ENCODE measurements around the gene DAB1.

DAB1 gene

GRCh38 chr1:57024855-57025254, 399.0 kb downstream of the DAB1 start:
- no peak for DNase-seq (ENCODE audit: low read depth in 2 of 2)

DNA sequence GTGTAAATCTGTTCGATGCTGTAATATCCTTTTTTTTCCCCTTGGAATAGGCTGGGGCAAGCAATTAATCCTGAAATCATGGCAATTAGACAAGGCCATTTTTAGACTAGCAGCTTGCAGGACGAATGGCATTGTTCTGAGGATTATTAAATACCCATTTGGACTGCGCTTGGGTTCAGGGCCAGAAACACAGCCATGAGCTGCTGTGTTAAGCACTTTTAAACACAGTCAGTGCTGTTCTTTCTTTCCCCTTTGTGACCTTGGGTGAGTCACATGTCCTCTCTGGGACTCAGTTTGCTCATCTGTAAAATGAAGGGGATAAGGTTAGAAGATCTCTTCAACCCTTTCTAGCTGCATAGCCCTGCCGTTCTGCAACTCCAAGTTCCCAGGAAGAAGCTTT, 399.4 kb downstream of the DAB1 start:
- no peak for DNase-seq (ENCODE audit: low read depth in 2 of 2)

DNA sequence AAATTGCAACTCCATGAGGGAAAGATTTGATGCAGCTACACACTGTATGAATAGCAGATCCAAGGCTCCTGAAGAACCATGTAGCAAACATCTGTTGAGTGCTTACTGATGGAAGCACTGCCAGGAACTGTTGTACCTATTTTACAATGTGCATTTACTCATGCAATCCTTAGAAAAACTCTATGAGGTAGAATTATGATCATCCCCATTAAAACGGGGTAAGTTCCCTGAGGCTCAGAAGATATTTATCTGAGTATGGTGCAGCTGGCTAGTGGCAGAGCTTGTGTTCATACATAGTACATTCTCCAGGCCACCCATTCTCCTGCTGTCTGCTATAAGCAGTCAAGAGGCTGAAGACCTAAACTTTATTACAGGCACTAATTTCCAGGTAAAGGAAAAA, 403.6 kb downstream of the DAB1 start:
- no peak for DNase-seq (ENCODE audit: low read depth in 2 of 2)

GRCh38 chr1:57019236-57019839, 404.5 kb downstream of the DAB1 start:
- no peak for DNase-seq (ENCODE audit: low read depth in 2 of 2)

- DNase-seq (ENCODE audit: low read depth in 2 of 2), result no peak
Observed at GRCh38 chr1:57018119-57018518, 405.7 kb downstream of the DAB1 start.

- DNase-seq (ENCODE audit: low read depth in 2 of 2), result no peak
Observed at GRCh38 chr1:57017717-57018116, 406.1 kb downstream of the DAB1 start.

DNA sequence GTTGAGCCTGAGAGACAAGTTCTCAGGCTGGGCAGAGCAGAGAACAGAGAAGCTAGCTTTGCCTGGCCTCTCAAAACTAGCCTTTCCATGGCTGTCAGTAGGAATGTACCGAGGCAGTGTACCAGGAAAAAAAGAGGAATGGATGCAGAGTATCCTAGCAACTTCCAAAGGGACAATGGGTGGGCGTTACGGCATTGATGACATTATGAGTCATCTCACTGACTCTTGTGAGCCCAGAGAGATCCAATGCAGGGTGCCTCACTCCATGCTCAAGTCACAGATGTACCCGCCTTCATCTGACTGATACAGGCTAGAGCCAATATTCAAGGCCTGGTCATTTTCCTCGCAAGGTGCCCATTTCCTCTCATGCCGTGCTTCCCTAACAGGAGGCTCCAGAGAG, 406.7 kb downstream of the DAB1 start:
- no peak for DNase-seq (ENCODE audit: low read depth in 2 of 2)

DNA sequence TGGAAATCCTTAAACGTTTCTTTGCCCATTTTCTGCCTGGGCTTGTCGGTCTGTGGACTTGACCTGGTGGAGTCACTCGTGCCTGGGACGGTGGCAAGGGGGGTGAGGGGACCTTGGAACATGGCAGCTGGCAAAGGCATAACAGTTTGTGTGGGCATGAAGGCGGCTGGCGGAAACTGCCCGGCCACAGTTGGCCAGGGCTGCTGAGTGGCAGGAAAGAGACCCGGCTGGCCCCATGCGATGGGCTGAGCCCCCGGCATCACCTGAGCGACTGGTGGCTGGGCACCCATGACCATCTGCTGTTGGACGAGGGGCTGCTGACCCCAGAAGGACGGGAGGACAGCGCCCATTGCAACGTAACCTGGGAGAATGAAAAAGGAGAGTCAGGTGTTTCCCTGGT, 408.8 kb downstream of the DAB1 start:
- no peak for DNase-seq (ENCODE audit: low read depth in 2 of 2)

DNA sequence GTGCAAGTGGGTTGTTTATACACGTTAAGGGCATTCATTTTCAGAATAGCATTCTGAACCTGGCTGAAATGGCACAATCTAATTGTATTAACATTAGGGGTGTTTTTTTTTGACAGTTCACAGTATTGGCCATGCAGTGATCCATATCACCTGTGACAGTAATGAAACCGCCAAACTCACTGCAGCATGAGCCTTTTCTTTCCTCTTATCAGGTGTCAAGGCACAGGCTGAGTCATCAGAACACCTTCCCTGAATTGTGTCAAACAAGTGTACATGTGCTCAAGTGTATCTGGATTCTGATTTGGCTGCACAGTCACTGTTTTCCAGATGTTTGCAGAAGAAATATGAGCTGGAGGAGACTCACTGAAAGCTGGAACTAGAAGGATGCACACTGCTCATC, 410.3 kb downstream of the DAB1 start:
- DNase-seq (ENCODE audit: low read depth in 2 of 2), result no peak

- no peak for DNase-seq (ENCODE audit: low read depth in 2 of 2)
Observed at GRCh38 chr1:57012315-57012714, 411.5 kb downstream of the DAB1 start.

DNA sequence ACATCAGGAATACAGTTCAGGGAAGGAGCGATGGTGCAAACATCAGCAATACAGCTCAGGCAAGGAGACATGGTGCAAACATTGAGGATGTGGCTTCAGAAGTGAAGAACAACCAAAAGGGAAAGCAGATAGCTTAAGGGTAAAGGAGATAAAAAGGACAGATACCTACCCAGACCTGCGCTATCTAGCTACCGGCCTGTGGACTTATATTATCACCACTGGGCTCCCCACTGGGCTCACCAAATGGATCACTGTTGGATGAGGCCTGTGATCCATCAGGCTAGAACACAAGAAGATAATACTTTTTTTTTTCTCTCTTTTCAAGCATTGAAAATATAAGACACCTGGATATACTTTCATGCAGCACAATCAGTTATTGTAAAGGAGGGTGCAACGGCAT, 413.3 kb downstream of the DAB1 start:
- DNase-seq (ENCODE audit: low read depth in 2 of 2), result no peak

GRCh38 chr1:57007948-57008347, 415.9 kb downstream of the DAB1 start:
- DNase-seq (ENCODE audit: low read depth in 2 of 2), result no peak

DNA sequence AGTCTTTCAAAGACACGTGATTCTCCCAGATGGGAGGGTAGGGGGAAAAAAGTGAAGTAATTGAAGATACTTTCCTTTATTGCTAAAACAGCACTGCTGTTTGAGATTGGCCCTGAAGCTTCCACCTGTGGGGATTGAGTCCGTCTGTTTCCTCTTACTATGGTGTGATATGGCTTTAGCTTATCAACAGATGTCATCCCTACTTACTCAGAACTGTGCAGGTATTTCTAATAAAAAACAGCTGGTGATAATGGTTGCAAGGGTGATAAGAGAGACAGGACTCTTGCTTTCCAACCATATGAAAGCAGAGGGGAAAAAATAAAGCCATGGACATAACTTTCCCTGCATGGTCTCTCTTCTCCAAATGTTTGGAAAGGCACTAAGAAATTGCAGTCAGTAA, 416.4 kb downstream of the DAB1 start:
- DNase-seq (ENCODE audit: low read depth in 2 of 2), result no peak

DNA sequence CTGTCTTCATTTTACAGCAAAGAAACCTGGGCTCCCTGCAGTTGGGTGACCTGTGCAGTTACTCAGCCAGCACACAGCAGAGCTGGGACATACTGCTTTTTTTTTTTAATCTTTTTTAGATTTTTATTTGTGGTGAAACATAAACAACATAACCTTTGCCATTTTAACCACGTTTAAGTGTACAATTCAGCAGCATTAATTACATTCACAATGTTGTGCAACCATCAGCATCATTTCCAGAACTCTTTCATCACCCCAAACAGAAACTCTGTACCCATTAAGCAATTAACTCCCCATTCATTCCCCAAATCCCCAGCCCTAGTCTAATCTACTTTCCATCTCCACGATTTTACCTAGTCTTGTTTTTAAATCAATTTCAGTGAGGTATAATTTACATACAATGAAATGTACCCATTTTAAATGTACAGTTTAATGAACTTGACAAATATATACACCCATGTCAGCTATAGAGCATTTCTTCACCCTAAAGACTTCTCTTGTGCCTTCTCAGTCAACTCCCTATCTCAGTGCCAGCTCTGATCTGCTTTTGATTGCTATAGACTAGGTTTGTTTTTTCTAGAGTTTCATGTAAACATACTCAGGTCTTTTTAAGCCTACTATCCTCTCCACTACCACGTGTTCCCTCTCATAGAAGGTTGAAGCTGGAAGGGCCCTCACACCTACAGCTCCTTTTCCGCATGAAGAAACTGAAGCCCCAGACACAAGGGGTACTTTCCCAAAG, 420.3 kb downstream of the DAB1 start:
- DNase-seq (ENCODE audit: low read depth in 2 of 2), result no peak

GRCh38 chr1:56995414-56996100, 428.3 kb downstream of the DAB1 start:
- no peak for DNase-seq (ENCODE audit: low read depth in 2 of 2)

DNA sequence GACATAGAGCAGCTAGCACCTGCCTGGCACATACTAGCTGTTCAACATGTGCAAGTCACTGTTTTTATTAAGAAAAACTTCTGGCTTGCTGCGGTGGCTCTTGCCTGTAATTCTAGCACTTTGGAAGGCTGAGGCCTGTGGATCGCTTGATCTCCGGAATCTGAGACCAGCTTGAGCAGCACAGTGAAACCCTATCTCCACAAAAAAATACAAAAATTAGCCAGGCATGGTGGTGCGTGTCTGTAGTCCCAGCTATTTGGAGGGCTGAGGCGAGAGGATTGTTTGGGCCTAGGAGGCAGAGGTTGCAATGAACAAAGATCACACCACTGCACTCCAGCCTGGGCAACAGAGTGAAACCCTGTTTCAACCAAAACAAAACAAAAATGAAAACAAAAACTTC, 430.4 kb downstream of the DAB1 start:
- no peak for DNase-seq (ENCODE audit: low read depth in 2 of 2)

DNA sequence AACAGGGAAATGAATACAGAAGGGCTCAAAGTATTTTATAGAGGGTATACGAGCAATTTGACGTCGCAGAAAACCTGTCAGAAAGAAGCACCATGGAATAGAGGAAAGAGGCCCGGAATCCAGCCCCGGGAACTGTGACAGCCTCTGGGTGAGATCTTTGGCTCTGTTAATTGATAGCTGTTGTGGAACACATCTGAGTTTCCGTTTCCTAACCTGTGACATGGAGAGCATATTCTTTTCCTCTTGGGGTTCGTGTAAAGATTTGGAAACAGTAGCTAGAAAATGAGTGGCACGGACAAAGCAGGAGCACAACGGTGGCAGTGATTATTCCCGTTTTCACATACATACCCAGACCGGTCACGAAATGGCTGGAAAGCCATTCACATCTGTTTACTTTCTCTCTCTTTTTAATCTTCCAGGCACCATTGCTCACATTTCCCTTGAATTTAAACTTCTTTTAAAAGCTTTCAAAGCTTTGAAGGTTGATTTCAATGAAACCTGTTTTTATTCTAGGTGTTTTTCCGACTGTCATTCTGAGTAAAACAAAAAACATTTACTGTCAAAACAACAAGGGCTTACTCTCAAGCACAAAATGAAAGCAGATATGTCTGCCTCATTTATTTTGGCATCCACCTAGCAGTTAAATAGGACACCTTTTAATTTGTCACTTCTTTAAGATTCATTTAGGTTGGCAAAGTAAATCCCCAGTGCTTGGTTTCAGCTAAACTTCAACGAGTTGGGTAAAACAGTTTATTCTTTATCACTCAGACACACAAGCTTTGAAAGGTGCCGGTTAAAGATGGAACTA, 431.3 kb downstream of the DAB1 start:
- DNase-seq (ENCODE audit: low read depth in 2 of 2), result no peak

DNA sequence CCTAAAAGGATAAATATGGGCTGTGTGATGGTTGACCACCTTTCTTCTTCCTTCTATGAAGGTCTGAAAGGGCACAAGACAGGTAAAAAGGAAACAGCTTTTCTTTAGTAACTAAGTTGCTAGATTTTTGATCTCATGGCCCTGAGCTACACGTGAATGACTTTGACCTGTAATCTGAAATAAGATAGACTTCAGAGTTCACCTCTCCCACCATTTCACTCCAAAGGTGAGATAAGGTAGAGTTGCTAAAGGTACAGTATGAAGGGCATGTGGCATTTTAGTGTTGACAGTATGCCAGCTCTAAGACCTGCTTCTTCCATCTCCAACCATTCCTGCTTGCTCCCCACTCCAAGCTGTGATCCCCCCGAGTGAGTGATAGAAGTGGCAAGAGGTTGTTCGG, 432.3 kb downstream of the DAB1 start:
- no peak for DNase-seq (ENCODE audit: low read depth in 2 of 2)

DNA sequence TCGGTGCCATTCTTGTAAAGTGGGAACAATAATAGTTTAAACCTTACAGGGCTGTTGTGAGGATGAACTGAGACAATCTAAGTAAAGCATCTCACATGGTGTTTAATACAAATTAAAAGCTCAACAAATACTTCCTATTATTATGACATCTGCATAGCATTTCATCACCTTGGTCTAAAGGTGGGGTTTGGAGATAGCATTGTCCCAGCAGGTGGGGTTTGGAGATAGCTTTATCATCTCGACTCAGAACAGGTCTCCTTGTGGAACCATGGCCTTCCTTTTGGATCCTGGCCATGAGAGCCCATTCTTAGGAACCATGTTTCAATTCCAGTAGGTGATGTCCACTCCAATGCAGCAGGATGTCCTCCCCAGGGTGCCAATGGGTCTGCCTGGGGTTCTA, 437.5 kb downstream of the DAB1 start:
- no peak for DNase-seq (ENCODE audit: low read depth in 2 of 2)

DNA sequence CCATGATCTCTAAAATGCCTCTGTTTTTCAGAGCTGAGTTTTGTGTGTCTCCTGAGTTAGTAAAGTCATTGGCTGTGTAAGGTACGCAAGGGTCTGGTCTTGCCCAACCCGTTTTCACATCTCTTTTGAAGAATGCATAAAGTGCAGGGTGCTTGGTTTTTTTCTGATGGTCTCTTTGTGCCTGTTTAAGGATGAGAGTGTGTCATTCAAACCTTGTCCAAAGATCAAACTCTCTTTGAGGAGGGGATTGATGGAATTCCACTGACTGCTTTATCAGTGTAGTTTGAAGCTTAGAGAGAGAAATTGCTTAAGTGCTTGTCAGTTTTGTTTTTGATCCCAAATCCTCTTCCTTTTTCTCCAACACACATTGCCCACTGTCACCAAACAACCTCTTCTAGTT, 438.0 kb downstream of the DAB1 start:
- no peak for DNase-seq (ENCODE audit: low read depth in 2 of 2)

GRCh38 chr1:56983484-56983883, 440.4 kb downstream of the DAB1 start:
- DNase-seq (ENCODE audit: low read depth in 2 of 2), result no peak

DNA sequence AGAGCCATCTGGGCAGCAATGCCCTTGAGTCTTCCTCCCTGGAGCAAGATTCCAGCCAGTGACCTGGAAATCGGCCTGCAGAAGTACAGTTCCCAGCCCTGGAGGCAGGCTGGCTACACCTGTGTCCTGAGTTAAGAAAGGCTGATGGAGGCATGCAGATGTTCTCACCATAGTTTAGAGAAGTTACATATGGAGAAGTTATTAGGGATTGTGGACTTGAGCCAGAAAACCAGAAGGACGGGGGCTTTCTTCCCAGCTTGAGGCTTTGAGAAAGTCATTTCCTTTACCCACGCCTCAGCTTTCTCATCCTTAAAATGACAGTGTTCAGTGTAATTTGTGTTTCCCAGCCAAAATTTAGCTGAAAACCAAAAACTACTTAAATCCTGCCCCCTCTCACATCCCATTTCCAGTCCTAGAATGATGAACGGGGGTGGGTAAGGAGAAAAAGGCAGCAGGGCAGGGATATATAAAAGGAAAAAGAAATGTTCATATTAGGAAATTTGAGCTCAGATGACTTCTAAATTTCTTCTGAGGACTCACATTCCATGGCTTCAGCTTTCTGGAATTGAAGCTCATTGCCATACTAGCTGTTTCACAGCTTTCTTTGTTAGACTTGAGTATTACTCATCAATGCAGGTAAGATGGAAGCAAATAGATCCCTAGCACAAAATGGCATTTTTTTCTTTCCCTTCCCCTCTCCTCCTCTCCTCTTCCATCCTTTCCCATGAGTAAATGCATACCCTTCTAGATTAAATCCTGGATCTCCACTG, 443.7 kb downstream of the DAB1 start:
- DNase-seq (ENCODE audit: low read depth in 2 of 2), result no peak

Data from stimulated activated CD4-positive, alpha-beta T cell treated with anti-CD3 and anti-CD28 coated beads, Interleukin-15, amount 100 ng/mL, for 48 hours (primary cell).